ENCODE measurements around the gene ZNF764. TPM values are rescaled to one million over a fixed set of nuclear protein-coding genes. Genes with fewer than 3 reads are reported as not detected.
A peak's percentile ranks its signal among the peaks of the same experiment; 100 is the strongest.

Gene ZNF764
- total and polyA plus RNA-seq, 9 of the 15 experiments (the other 6 are each of a cell fraction or from before 2014, with no cell fraction given): 0.69 to 10.1 (median 4.1) TPM

DNA sequence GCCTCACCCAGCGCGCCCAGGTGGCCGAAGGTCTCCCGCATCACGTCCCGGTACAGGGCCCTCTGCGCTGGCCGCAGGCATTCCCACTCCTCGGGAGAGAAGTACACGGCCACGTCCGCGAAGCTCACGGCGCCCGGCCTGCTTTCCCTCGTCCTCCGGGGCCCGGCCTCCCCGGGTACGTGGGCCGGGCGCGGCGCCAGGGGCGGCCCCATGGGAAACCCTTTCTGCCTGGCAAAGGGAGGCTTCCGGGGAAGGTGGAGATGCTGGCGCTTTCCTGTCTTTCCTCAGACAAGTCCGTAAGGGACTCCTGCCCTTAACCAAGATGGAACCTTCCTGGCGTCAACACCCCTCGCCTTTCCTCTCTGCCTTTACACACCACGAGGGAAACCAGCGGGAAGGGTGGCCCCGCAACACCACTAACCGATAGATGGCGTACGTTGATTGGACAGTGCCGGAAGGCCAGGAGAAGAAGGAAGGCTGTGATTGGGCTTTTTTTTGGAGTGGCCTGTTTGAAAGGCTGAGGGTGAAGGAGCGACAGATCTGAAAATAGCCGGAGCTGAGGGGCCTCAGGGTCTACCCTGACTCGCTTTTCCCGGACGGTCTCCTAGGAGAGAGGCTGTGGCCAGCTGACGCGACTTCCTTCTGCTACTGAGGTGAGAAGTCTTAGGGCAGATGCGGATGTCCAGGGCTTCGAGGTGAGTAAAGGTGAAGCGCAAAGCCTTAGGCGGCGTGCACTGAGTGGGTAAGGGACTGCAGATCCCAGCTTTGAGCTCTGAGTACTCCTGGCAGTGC lies 27.4 kb upstream of the ZNF764 start, which contains the start of gene ZNF785:
TSS of gene ZNF785 (minus strand) at position 298 of the 792 bp plus-strand sequence. CDS start at position 212, 86 bp downstream.
- H3K27ac ChIP-seq (ENCODE audit: extremely low read depth, low read depth, low read length): peak within 1 kb of the TSS; percentile 99
- POLR2A ChIA-PET: interaction anchor here (0.6 to 4.2 kb wide), 15 partner anchors 10 to 523 kb away, joined by 3 to 28 read pairs (median 4); partner anchors contain the start of genes ZNF688, ZNF689 and ZNF764
- peaks cover 65% of the 10 kb centered on the region for H3K79me2 ChIP-seq (ENCODE audit: control insufficient read depth, insufficient read depth, low read length)
- TF ChIP-seq TEAD4 (IDR thresholded peaks at IDR 0.05; ENCODE audit: low read length) (peak; percentile 72), TEAD4 (CRISPR knock-in tag; IDR thresholded peaks at IDR 0.05; ENCODE audit: borderline replicate concordance) (no peak; the same call in 1 of the 2 replicates), NR1H2 (CRISPR knock-in tag; IDR thresholded peaks at IDR 0.05) (no peak), STAG1 (CRISPR knock-in tag; IDR thresholded peaks at IDR 0.05; ENCODE audit: borderline replicate concordance) (no peak; the same call in 1 of the 2 replicates), ZFP36 (IDR thresholded peaks at IDR 0.05; ENCODE audit: low read depth, low read length, partially characterized antibody) (no peak), ZNF143 (CRISPR knock-in tag; IDR thresholded peaks at IDR 0.05) (no peak), ERF (CRISPR knock-in tag; IDR thresholded peaks at IDR 0.05) (no peak)
- TF ChIP-seq, protein P1, sequence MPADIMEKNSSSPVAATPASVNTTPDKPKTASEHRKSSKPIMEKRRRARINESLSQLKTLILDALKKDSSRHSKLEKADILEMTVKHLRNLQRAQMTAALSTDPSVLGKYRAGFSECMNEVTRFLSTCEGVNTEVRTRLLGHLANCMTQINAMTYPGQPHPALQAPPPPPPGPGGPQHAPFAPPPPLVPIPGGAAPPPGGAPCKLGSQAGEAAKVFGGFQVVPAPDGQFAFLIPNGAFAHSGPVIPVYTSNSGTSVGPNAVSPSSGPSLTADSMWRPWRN (IDR thresholded peaks at IDR 0.05; ENCODE audit: low read depth): no peak
- TF ChIP-seq, protein P2, sequence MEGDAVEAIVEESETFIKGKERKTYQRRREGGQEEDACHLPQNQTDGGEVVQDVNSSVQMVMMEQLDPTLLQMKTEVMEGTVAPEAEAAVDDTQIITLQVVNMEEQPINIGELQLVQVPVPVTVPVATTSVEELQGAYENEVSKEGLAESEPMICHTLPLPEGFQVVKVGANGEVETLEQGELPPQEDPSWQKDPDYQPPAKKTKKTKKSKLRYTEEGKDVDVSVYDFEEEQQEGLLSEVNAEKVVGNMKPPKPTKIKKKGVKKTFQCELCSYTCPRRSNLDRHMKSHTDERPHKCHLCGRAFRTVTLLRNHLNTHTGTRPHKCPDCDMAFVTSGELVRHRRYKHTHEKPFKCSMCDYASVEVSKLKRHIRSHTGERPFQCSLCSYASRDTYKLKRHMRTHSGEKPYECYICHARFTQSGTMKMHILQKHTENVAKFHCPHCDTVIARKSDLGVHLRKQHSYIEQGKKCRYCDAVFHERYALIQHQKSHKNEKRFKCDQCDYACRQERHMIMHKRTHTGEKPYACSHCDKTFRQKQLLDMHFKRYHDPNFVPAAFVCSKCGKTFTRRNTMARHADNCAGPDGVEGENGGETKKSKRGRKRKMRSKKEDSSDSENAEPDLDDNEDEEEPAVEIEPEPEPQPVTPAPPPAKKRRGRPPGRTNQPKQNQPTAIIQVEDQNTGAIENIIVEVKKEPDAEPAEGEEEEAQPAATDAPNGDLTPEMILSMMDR (IDR thresholded peaks at IDR 0.05 in 2 of 3, conservative IDR thresholded peaks at IDR 0.05 in 1 of 3; ENCODE audit: insufficient read depth in 2 of 3, low read depth in 1 of 3, low read length in 3 of 3): peak; percentile 20 to 44 (median 29); a peak in 3 of 6 replicates
- TF ChIP-seq, protein P3, sequence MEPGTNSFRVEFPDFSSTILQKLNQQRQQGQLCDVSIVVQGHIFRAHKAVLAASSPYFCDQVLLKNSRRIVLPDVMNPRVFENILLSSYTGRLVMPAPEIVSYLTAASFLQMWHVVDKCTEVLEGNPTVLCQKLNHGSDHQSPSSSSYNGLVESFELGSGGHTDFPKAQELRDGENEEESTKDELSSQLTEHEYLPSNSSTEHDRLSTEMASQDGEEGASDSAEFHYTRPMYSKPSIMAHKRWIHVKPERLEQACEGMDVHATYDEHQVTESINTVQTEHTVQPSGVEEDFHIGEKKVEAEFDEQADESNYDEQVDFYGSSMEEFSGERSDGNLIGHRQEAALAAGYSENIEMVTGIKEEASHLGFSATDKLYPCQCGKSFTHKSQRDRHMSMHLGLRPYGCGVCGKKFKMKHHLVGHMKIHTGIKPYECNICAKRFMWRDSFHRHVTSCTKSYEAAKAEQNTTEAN (CRISPR knock-in tag; IDR thresholded peaks at IDR 0.05): peak; percentile 92
- TF ChIP-seq, protein P4, sequence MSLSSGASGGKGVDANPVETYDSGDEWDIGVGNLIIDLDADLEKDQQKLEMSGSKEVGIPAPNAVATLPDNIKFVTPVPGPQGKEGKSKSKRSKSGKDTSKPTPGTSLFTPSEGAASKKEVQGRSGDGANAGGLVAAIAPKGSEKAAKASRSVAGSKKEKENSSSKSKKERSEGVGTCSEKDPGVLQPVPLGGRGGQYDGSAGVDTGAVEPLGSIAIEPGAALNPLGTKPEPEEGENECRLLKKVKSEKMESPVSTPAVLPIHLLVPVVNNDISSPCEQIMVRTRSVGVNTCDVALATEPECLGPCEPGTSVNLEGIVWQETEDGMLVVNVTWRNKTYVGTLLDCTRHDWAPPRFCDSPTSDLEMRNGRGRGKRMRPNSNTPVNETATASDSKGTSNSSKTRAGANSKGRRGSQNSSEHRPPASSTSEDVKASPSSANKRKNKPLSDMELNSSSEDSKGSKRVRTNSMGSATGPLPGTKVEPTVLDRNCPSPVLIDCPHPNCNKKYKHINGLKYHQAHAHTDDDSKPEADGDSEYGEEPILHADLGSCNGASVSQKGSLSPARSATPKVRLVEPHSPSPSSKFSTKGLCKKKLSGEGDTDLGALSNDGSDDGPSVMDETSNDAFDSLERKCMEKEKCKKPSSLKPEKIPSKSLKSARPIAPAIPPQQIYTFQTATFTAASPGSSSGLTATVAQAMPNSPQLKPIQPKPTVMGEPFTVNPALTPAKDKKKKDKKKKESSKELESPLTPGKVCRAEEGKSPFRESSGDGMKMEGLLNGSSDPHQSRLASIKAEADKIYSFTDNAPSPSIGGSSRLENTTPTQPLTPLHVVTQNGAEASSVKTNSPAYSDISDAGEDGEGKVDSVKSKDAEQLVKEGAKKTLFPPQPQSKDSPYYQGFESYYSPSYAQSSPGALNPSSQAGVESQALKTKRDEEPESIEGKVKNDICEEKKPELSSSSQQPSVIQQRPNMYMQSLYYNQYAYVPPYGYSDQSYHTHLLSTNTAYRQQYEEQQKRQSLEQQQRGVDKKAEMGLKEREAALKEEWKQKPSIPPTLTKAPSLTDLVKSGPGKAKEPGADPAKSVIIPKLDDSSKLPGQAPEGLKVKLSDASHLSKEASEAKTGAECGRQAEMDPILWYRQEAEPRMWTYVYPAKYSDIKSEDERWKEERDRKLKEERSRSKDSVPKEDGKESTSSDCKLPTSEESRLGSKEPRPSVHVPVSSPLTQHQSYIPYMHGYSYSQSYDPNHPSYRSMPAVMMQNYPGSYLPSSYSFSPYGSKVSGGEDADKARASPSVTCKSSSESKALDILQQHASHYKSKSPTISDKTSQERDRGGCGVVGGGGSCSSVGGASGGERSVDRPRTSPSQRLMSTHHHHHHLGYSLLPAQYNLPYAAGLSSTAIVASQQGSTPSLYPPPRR (CRISPR knock-in tag; IDR thresholded peaks at IDR 0.05; ENCODE audit: borderline replicate concordance): peak; percentile 45; the same call in 1 of the 2 replicates

More for the DNA sequence above, 27.4 kb upstream of the ZNF764 start, which contains the start of gene ZNF785:
- under 1% methylated on average over 42 of the region's 50 CpGs for WGBS (ENCODE audit: insufficient coverage, low coverage, missing lambda C conversion rate)
- ATAC-seq: peak; percentile 90
- in situ Hi-C loops (cut with MboI): no loop called here
- H3K36me3 ChIP-seq (ENCODE audit: control insufficient read depth, insufficient read depth, low read length): peaks cover 47% of the 10 kb centered on the region
- peak within 1 kb of the TSS; percentile 98 to 99 for H3K9ac ChIP-seq (ENCODE audit: insufficient read depth in 1 of 2, low read depth in 2 of 2, low read length in 2 of 2)
- H4K20me1 ChIP-seq (replicated peaks; ENCODE audit: control insufficient read depth, insufficient read depth, low read length): no peaks in the 10 kb centered on the region
- peak within 1 kb of the TSS; percentile 61 for H3K4me3 ChIP-seq
- FAIRE-seq: peak; percentile 98
- peak within 1 kb of the TSS; percentile 93 for H3K4me2 ChIP-seq (ENCODE audit: insufficient read depth, low read length)
- CTCF ChIA-PET (ENCODE audit: low intra/inter-chr PET ratio): interaction anchor here (1.1 kb wide), 1 partner anchor 50 kb away, joined by 6 read pairs; no protein-coding TSS in a partner anchor
- H3K4me1 ChIP-seq (replicated peaks in 1 of 2; ENCODE audit: control insufficient read depth in 2 of 2, insufficient read depth in 2 of 2, low read length in 2 of 2): peaks cover 13 to 43% of the 10 kb centered on the region in 2 experiments; a peak in 4 of 5 replicates
- TSS peak; percentile 68 for BruUV-seq (replicated peaks)
- intact Hi-C loops (cut with micrococcal nuclease): loop anchor here (1.0 kb wide), 1 partner anchor 27 kb away; the partner anchor contains the start of gene ZNF764
- no peaks in the 10 kb centered on the region for H3K9me3 ChIP-seq (replicated peaks; ENCODE audit: control insufficient read depth, insufficient read depth, low read depth, low read length)
- H3K9me1 ChIP-seq (ENCODE audit: control insufficient read depth, insufficient read depth, low read length): no peaks in the 10 kb centered on the region
- no peaks in the 10 kb centered on the region for H3K27me3 ChIP-seq (ENCODE audit: control insufficient read depth in 2 of 2, insufficient read depth in 2 of 2, low read length in 2 of 2)
- peak; percentile 98 to 99 (median 99) for DNase-seq (ENCODE audit: extremely low read depth in 1 of 4, low spot score in 3 of 4)
- H2AFZ ChIP-seq (ENCODE audit: low read depth, low read length): peak within 1 kb of the TSS; percentile 95

All from K562 (cell line).